ENCODE measurements around the gene CYSRT1.

The CYSRT1 gene

GRCh38 chr9:137190315-137190856 lies 34.6 kb upstream of the CYSRT1 start:
- H3K4me3 ChIP-seq (replicated peaks; ENCODE audit: low read depth, low read length) = no peak overlapping the region
- TF ChIP-seq, protein P1, sequence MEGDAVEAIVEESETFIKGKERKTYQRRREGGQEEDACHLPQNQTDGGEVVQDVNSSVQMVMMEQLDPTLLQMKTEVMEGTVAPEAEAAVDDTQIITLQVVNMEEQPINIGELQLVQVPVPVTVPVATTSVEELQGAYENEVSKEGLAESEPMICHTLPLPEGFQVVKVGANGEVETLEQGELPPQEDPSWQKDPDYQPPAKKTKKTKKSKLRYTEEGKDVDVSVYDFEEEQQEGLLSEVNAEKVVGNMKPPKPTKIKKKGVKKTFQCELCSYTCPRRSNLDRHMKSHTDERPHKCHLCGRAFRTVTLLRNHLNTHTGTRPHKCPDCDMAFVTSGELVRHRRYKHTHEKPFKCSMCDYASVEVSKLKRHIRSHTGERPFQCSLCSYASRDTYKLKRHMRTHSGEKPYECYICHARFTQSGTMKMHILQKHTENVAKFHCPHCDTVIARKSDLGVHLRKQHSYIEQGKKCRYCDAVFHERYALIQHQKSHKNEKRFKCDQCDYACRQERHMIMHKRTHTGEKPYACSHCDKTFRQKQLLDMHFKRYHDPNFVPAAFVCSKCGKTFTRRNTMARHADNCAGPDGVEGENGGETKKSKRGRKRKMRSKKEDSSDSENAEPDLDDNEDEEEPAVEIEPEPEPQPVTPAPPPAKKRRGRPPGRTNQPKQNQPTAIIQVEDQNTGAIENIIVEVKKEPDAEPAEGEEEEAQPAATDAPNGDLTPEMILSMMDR (IDR thresholded peaks at IDR 0.05; ENCODE audit: low read length, missing control alignments) = no peak
- DNase-seq (ENCODE audit: low read depth) = no peak

DNA sequence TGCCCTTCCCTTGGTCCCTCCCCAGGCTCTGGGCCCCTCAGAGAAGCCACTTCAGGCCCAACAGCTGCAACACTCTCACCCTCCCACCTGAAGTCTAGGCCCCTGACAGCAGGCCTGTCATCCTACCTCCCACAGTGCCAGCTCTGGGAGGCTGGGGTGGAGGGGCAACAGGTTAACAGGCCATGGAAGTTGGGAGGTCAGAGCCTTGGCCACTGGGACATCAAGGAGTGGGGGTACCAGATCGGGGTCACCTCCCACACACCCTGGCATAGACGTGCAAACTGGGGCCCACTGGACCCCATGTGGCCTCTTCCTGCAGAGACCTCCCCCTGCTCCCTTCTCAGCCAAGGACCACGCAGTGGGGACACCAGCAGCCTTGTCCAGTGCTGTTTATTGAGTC lies 33.7 kb upstream of the CYSRT1 start:
- H3K4me3 ChIP-seq (replicated peaks; ENCODE audit: low read depth, low read length) = no peak overlapping the region
- DNase-seq (ENCODE audit: low read depth) = no peak
- TF ChIP-seq, protein P1 (IDR thresholded peaks at IDR 0.05; ENCODE audit: low read length, missing control alignments) = no peak

GRCh38 chr9:137191691-137192447 lies 33.1 kb upstream of the CYSRT1 start:
- TF ChIP-seq, protein P1 (IDR thresholded peaks at IDR 0.05; ENCODE audit: low read length, missing control alignments) = no peak
- H3K4me3 ChIP-seq (replicated peaks; ENCODE audit: low read depth, low read length) = no peak overlapping the region
- DNase-seq (ENCODE audit: low read depth) = no peak

DNA sequence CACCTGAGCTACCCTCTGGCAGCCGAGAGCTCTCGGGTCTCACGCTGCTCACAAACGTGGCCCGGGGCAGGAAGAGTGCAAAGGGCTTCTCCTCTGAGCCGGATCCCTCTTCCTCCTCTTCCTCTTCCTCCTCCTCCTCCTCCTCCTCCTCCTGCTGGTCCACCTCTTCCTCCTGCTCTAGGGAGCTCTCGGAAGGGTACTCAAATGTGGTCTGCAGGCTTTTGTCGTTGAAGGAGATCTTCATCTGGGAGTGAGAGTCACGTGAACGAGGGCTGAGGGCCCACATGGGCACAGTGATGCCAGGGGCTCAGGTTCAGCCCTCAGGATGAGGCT lies 32.6 kb upstream of the CYSRT1 start:
- TF ChIP-seq, protein P1 (IDR thresholded peaks at IDR 0.05; ENCODE audit: low read length, missing control alignments) = no peak
- H3K4me3 ChIP-seq (replicated peaks; ENCODE audit: low read depth, low read length) = no peak overlapping the region
- no peak for DNase-seq (ENCODE audit: low read depth)

DNA sequence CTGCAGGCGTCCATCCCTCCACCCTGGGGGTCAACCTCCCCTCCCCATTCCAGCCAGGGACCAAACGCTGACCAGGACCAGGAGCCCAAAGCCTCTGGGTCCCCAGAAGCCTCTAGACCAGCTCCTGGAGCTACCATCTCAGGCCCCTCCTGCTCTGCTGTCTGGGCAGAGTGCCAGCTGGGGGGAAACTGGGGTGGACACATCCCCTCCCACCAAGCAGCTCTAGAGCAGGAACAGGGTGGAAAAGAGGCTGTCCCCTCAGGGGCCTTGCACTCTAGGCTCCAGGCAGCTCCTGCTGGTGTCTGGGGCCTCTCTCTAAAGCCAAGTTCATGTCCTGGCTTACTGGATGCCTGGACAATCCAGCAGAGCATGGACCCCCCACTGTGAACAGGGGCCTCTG lies 32.1 kb upstream of the CYSRT1 start:
- TF ChIP-seq, protein P1 (IDR thresholded peaks at IDR 0.05; ENCODE audit: low read length, missing control alignments) = no peak
- no peak for DNase-seq (ENCODE audit: low read depth)
- no peak overlapping the region for H3K4me3 ChIP-seq (replicated peaks; ENCODE audit: low read depth, low read length)

DNA sequence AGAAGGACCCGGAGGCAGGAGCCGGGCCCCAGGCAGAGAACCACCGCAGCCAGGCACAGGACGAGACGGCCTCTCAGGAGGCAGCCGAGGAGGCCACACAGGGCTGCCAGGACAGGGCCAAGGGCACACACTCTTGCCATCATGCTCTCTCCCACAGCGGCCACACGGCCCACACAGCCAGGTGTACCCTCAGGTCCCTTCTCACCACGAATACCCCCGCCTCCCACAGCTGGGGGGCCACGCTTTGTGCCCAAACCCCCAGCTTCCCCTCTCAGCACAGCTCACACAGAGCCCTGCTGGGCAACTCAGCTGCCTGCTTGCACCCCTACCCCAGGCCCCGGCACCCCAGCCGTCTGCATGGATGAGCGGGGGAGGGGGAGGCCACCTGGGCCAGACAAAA lies 31.2 kb upstream of the CYSRT1 start:
- DNase-seq (ENCODE audit: low read depth) = no peak
- TF ChIP-seq, protein P1 (IDR thresholded peaks at IDR 0.05; ENCODE audit: low read length, missing control alignments) = no peak
- H3K4me3 ChIP-seq (replicated peaks; ENCODE audit: low read depth, low read length) = no peak overlapping the region

- DNase-seq (ENCODE audit: low read depth) = no peak
- no peak overlapping the region for H3K4me3 ChIP-seq (replicated peaks; ENCODE audit: low read depth, low read length)
- TF ChIP-seq, protein P1 (IDR thresholded peaks at IDR 0.05; ENCODE audit: low read length, missing control alignments) = no peak
These were observed 30.6 kb upstream of the CYSRT1 start for GRCh38 chr9:137194388-137194787.
